Prostate gland (tissue), 2 donors: Measurements from ENCODE around the gene ZDHHC18. TPM values are rescaled to one million over a fixed set of nuclear protein-coding genes. Genes with fewer than 3 reads are reported as not detected.
A peak's percentile ranks its signal among the peaks of the same experiment; 100 is the strongest.

Experiments used
- DNase-seq: peaks from one replicate; pipeline ENCODE4 v3.0.0-alpha.2; 2019; ENCODE audit warnings: low spot score
- H3K27ac ChIP-seq, 2 donors: fragments of 200-600 bp; sonication (generic); 2 replicates each; pipeline ENCODE4 v1.5.1; 2017 to 2019
- H3K27me3 ChIP-seq: fragments of 200-600 bp; sonication (generic); replicated peaks from 2 replicates; pipeline ENCODE4 v1.5.1; 2019; ENCODE audit not compliant: insufficient read depth
- H3K36me3 ChIP-seq, 2 donors: fragments of 200-600 bp; sonication (generic); 1 replicate in 1 of 2; 2 replicates in 1 of 2; pipeline versions ENCODE4 v1.5.1 to v1.8.1; 2017 to 2019
- H3K4me1 ChIP-seq: fragments of 200-600 bp; sonication (generic); replicated peaks from 2 replicates; pipeline ENCODE4 v1.5.1; 2019
- H3K4me3 ChIP-seq, 2 donors: fragments of 200-600 bp; sonication (generic); 2 replicates each; pipeline ENCODE4 v1.5.1; 2017 to 2019
- H3K9me3 ChIP-seq: fragments of 200-600 bp; sonication (generic); 2 replicates; pipeline ENCODE4 v1.5.1; 2017
- CTCF ChIP-seq, 4 experiments: fragments of 200-600 bp in 2 of 4; fragments of 450-650 bp in 2 of 4; sonication (generic) in 2 of 4; IDR thresholded peaks; 1 replicate in 3 of 4; 2 replicates in 1 of 4; pipeline ENCODE4 v1.5.1; 2016 to 2019; ENCODE audit warnings: antibody characterized with exemption in 4 of 4, mild to moderate bottlenecking in 2 of 4, moderate library complexity in 2 of 4
- POLR2A ChIP-seq: fragments of 450-650 bp; IDR thresholded peaks from one replicate; pipeline ENCODE4 v1.6.1; 2016; ENCODE audit warnings: antibody characterized with exemption, mild to moderate bottlenecking
- POLR2AphosphoS5 ChIP-seq: sonication (generic); formaldehyde crosslinking; IDR thresholded peaks from one replicate; pipeline ENCODE4 v1.6.1; 2017; ENCODE audit warnings: antibody characterized with exemption
- WGBS: methylation state at CpG from one replicate; pipeline ENCODE4 v1.1.5; 2018; 5-methylcytosine and 5-hydroxymethylcytosine counted together
- intact Hi-C: fragments of 100-400 bp; cut with DNase I; formaldehyde crosslinking; loops from one replicate; pipeline ENCODE4 v1.14.2; 2022
- small RNA-seq, 2 donors: library from RNA; depleted of rRNA; stranded (forward); fragments of <200 nt; gene quantifications; one replicate each; pipeline ENCODE3, GENCODE V24; 2016
- total RNA-seq, 2 donors: library from RNA; depleted of rRNA; stranded (reverse); fragments of >200 nt; gene quantifications; one replicate each; pipeline ENCODE4 v1.1.0, GENCODE V29; 2016

Gene ZDHHC18
- total RNA-seq, 2 donors from 2014 or later = 20.0 to 30.7 TPM

- no peaks in the 10 kb centered on the region for H3K9me3 ChIP-seq
- H3K36me3 ChIP-seq = no peaks in the 10 kb centered on the region
- WGBS = under 1% methylated on average over 49 of the region's 50 CpGs
- peaks cover 8% of the 10 kb centered on the region for H3K4me1 ChIP-seq
- H3K4me3 ChIP-seq = peak within 1 kb of the TSS; percentile 70 to 76
- peak within 1 kb of the TSS; percentile 74 to 87 for H3K27ac ChIP-seq
- intact Hi-C loops = no loop called here
- H3K27me3 ChIP-seq = no peaks in the 10 kb centered on the region
- peak; percentile 85 for DNase-seq
- TF ChIP-seq POLR2A = peak; percentile 46
- TF ChIP-seq POLR2AphosphoS5 = peak; percentile 96
- no peak for TF ChIP-seq CTCF (IDR thresholded peaks at IDR 0.05)
Measured at GRCh38 chr1:26900001-26900814, 73.7 kb downstream of the ZDHHC18 start, which contains the start of gene GPATCH3. Gene GPATCH3, minus strand, starts transcription at chr1:26900467. Its CDS starts 25 bp downstream, at chr1:26900442.

GRCh38 chr1:26900815-26901511 lies 74.5 kb downstream of the ZDHHC18 start:
- Histone ChIP-seq H3K4me3 (peak overlapping the region; percentile 70 to 76), H3K4me1 (peaks cover 8% of the 10 kb centered on the region), H3K36me3 (no peaks in the 10 kb centered on the region), H3K27ac (peak overlapping the region; percentile 74 to 87), H3K9me3 (no peaks in the 10 kb centered on the region), H3K27me3 (no peaks in the 10 kb centered on the region)
- DNase-seq = no peak
- whole genome bisulfite sequencing = 63% methylated on average over 18 of the region's 18 CpGs
- intact Hi-C loops = no loop called here
- TF ChIP-seq POLR2A = no peak
- TF ChIP-seq POLR2AphosphoS5 = no peak
- no peak for TF ChIP-seq CTCF (IDR thresholded peaks at IDR 0.05)

Small RNAs within 50 kb of the gene (small RNA-seq; reads per million reads assigned to genes)
- gene RN7SL165P = 0 reads per million in 2 donors

Other genes starting within 250 kb of the ZDHHC18 start
- gene ARID1A, start 130.7 kb upstream of the ZDHHC18 start, total RNA-seq = 10 to 100 TPM; 71.4 to 92.8 TPM
- gene PIGV, start 38.7 kb upstream of the ZDHHC18 start, total RNA-seq = 10 to 100 TPM; 26.4 to 32.4 TPM
- 10 to 100 TPM; 39.2 to 80.7 TPM for gene SFN, start 36.5 kb downstream of the ZDHHC18 start, total RNA-seq
- 10 to 100 TPM; 15.7 to 26.0 TPM for gene GPN2, start 63.6 kb downstream of the ZDHHC18 start, total RNA-seq
- gene GPATCH3, start 73.8 kb downstream of the ZDHHC18 start, total RNA-seq = 10 to 100 TPM in 1 of 2 donors, 1 to 10 TPM in 1; 9.2 to 28.2 TPM
- not detected for gene NR0B2, start 87.3 kb downstream of the ZDHHC18 start, total RNA-seq
- 10 to 100 TPM; 65.4 to 66.3 TPM for gene NUDC, start 95.1 kb downstream of the ZDHHC18 start, total RNA-seq
- gene KDF1, start 133.8 kb downstream of the ZDHHC18 start, total RNA-seq = 10 to 100 TPM; 14.0 to 42.8 TPM
- 10 to 100 TPM; 21.1 to 30.6 TPM for gene TRNP1, start 167.0 kb downstream of the ZDHHC18 start, total RNA-seq
- gene TENT5B, start 186.2 kb downstream of the ZDHHC18 start, total RNA-seq = 10 to 100 TPM; 19.1 to 19.9 TPM